ENCODE results near the gene PPIL1. TPM values are rescaled to one million over a fixed set of nuclear protein-coding genes. Genes with fewer than 3 reads are reported as not detected.
"Not testable (repeated sequence)": the region's sequence is repeated elsewhere in the genome, so short reads cannot be mapped to it uniquely, and the experiment has no call there.

PPIL1 gene
- total RNA-seq, 1 experiment from 2014 or later: 91.1 TPM

GRCh38 chr6:36904851-36905393 lies 30.3 kb upstream of the PPIL1 start:
- H3K4me3 ChIP-seq (ENCODE audit: insufficient read depth, low read depth, low read length): no peak overlapping the region
- DNase-seq: no peak
- no peaks in the 10 kb centered on the region for H3K36me3 ChIP-seq (replicated peaks; ENCODE audit: control insufficient read depth, insufficient read depth, low read length)
- no peaks in the 10 kb centered on the region for H3K27me3 ChIP-seq (ENCODE audit: control insufficient read depth, insufficient read depth, low read length)

GRCh38 chr6:36904114-36904513 lies 29.5 kb upstream of the PPIL1 start:
- Histone ChIP-seq H3K27me3 (ENCODE audit: control insufficient read depth, insufficient read depth, low read length) (no peaks in the 10 kb centered on the region), H3K36me3 (replicated peaks; ENCODE audit: control insufficient read depth, insufficient read depth, low read length) (no peaks in the 10 kb centered on the region), H3K4me3 (ENCODE audit: insufficient read depth, low read depth, low read length) (no peak overlapping the region)
- no peak for DNase-seq

GRCh38 chr6:36897609-36898008 lies 23.0 kb upstream of the PPIL1 start:
- H3K36me3 ChIP-seq (replicated peaks; ENCODE audit: control insufficient read depth, insufficient read depth, low read length): no peaks in the 10 kb centered on the region
- no peak overlapping the region for H3K4me3 ChIP-seq (ENCODE audit: insufficient read depth, low read depth, low read length)
- H3K27me3 ChIP-seq (ENCODE audit: control insufficient read depth, insufficient read depth, low read length): no peaks in the 10 kb centered on the region
- DNase-seq: peak; percentile 63

- Histone ChIP-seq H3K27me3 (ENCODE audit: control insufficient read depth, insufficient read depth, low read length) (no peaks in the 10 kb centered on the region), H3K36me3 (replicated peaks; ENCODE audit: control insufficient read depth, insufficient read depth, low read length) (no peaks in the 10 kb centered on the region), H3K4me3 (ENCODE audit: insufficient read depth, low read depth, low read length) (no peak overlapping the region)
- no peak for DNase-seq
Observed at GRCh38 chr6:36893976-36894932, 19.7 kb upstream of the PPIL1 start.

- H3K36me3 ChIP-seq (replicated peaks; ENCODE audit: control insufficient read depth, insufficient read depth, low read length); H3K4me3 ChIP-seq (ENCODE audit: insufficient read depth, low read depth, low read length); H3K27me3 ChIP-seq (ENCODE audit: control insufficient read depth, insufficient read depth, low read length); DNase-seq: not testable (repeated sequence)
Observed at GRCh38 chr6:36891153-36891552, 16.6 kb upstream of the PPIL1 start.

GRCh38 chr6:36890112-36890663 lies 15.6 kb upstream of the PPIL1 start:
- H3K4me3 ChIP-seq (ENCODE audit: insufficient read depth, low read depth, low read length): no peak overlapping the region
- no peak for DNase-seq
- no peaks in the 10 kb centered on the region for H3K36me3 ChIP-seq (replicated peaks; ENCODE audit: control insufficient read depth, insufficient read depth, low read length)
- no peaks in the 10 kb centered on the region for H3K27me3 ChIP-seq (ENCODE audit: control insufficient read depth, insufficient read depth, low read length)

- H3K36me3 ChIP-seq (replicated peaks; ENCODE audit: control insufficient read depth, insufficient read depth, low read length): no peaks in the 10 kb centered on the region
- DNase-seq: no peak
- H3K27me3 ChIP-seq (ENCODE audit: control insufficient read depth, insufficient read depth, low read length): no peaks in the 10 kb centered on the region
- no peak overlapping the region for H3K4me3 ChIP-seq (ENCODE audit: insufficient read depth, low read depth, low read length)
Observed at GRCh38 chr6:36888654-36889481, 14.3 kb upstream of the PPIL1 start.

- no peak for DNase-seq
- H3K36me3 ChIP-seq (replicated peaks; ENCODE audit: control insufficient read depth, insufficient read depth, low read length): no peaks in the 10 kb centered on the region
- no peak overlapping the region for H3K4me3 ChIP-seq (ENCODE audit: insufficient read depth, low read depth, low read length)
- H3K27me3 ChIP-seq (ENCODE audit: control insufficient read depth, insufficient read depth, low read length): no peaks in the 10 kb centered on the region
Observed at GRCh38 chr6:36888115-36888643, 13.6 kb upstream of the PPIL1 start.

- Histone ChIP-seq H3K36me3 (replicated peaks; ENCODE audit: control insufficient read depth, insufficient read depth, low read length) (no peaks in the 10 kb centered on the region), H3K4me3 (ENCODE audit: insufficient read depth, low read depth, low read length) (no peak overlapping the region), H3K27me3 (ENCODE audit: control insufficient read depth, insufficient read depth, low read length) (no peaks in the 10 kb centered on the region)
- DNase-seq: no peak
Observed at GRCh38 chr6:36886950-36887618, 12.5 kb upstream of the PPIL1 start.

- Histone ChIP-seq H3K4me3 (ENCODE audit: insufficient read depth, low read depth, low read length) (peak within 1 kb of the TSS; percentile 76), H3K36me3 (replicated peaks; ENCODE audit: control insufficient read depth, insufficient read depth, low read length) (no peaks in the 10 kb centered on the region)
- peak; percentile 90 for DNase-seq
Observed at GRCh38 chr6:36885461-36886401, 11.1 kb upstream of the PPIL1 start, which contains the start of gene C6orf89. TSS of gene C6orf89 (plus strand) at chr6:36885952. CDS start at chr6:36899445, 13,493 bp downstream.

GRCh38 chr6:36884610-36885009 lies 10.0 kb upstream of the PPIL1 start:
- Histone ChIP-seq H3K27me3 (ENCODE audit: control insufficient read depth, insufficient read depth, low read length) (no peaks in the 10 kb centered on the region), H3K4me3 (ENCODE audit: insufficient read depth, low read depth, low read length) (no peak overlapping the region)
- DNase-seq: no peak

More at GRCh38 chr6:36885461-36886401, 11.1 kb upstream of the PPIL1 start, which contains the start of gene C6orf89:
- H3K27me3 ChIP-seq (ENCODE audit: control insufficient read depth, insufficient read depth, low read length): no peaks in the 10 kb centered on the region

GRCh38 chr6:36875250-36875633 lies 639 bp upstream of the PPIL1 start:
- no peaks in the 10 kb centered on the region for H3K27me3 ChIP-seq (ENCODE audit: control insufficient read depth, insufficient read depth, low read length)
- peaks cover 5% of the 10 kb centered on the region for H3K36me3 ChIP-seq (replicated peaks; ENCODE audit: control insufficient read depth, insufficient read depth, low read length)
- no peak for DNase-seq

More at GRCh38 chr6:36884610-36885009, 10.0 kb upstream of the PPIL1 start:
- no peaks in the 10 kb centered on the region for H3K36me3 ChIP-seq (replicated peaks; ENCODE audit: control insufficient read depth, insufficient read depth, low read length)

More at GRCh38 chr6:36875250-36875633, 639 bp upstream of the PPIL1 start:
- H3K4me3 ChIP-seq (ENCODE audit: insufficient read depth, low read depth, low read length): peak overlapping the region; percentile 78

Data from H7 (cell line).